Measurements from ENCODE around the gene MT1B.
A peak's percentile ranks its signal among the peaks of the same experiment; 100 is the strongest.
"Not testable (repeated sequence)": the region's sequence is repeated elsewhere in the genome, so short reads cannot be mapped to it uniquely, and the experiment has no call there.

MT1B gene

GRCh38 chr16:56639045-56639444 is 12.6 kb upstream of the MT1B start:
- no peak for DNase-seq

DNA sequence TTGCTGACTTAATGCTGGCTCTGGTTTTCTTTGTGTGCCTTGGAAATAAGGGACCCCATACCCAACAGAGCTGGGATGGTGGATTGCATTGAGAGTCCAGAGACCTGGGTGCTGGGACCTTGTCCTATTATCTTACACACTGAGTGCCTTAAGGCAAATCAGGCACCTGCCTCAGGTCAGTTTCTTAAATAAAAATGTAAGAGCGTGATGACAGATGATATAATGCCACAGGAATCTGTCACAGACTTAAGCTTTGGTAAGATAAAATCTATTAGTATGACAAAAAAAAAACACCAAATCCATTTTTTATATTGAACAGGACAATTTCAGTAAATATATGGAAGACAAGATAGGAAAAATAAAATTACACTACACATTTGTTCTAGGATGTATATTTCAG is 11.6 kb upstream of the MT1B start:
- no peak for DNase-seq

GRCh38 chr16:56641166-56641565 is 10.5 kb upstream of the MT1B start:
- no peak for DNase-seq

- peak; percentile 18 to 35 for DNase-seq
Observed at GRCh38 chr16:56643080-56643778, 8.5 kb upstream of the MT1B start.

DNA sequence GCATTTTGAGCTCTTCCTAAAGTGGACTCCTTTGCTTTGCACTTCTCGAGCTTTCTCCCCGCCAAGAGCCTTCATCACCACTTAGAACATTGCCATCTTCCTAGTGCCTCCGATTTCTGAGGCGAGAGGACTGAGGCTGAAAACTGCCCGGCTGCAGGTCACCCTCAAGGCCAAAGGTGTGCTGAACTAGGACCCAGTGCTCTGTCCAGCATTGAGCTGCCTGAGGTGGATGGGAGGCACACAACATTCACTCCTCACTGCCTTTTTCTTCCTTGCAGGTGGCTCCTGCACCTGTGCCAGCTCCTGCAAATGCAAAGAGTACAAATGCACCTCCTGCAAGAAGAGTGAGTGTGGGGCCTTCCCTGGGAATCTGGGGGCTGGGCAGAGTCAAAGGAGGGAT is 7.9 kb upstream of the MT1B start:
- no peak for DNase-seq

GRCh38 chr16:56645311-56645710 is 6.4 kb upstream of the MT1B start:
- no peak for DNase-seq

GRCh38 chr16:56645838-56646237 is 5.8 kb upstream of the MT1B start:
- no peak for DNase-seq

- no peak for DNase-seq
Observed at GRCh38 chr16:56647641-56648431, 3.9 kb upstream of the MT1B start.

DNA sequence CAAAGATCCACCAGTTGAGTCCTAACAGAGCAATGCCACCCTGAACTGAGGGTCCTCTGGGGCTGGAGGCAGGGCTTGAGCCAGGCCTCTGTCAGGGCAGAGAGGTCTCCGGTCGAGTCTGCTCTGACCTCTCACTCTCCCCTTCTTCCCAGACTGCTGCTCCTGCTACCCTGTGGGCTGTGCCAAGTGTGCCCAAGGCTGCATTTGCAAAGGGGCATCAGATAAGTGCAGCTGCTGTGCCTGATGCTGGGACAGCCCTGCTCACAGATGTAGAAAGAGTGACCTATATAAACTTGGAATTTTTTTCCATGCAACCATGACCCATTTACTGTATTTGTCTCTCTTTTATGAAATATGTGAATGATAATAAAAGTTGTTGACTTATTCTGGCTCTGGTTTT is 2.4 kb upstream of the MT1B start:
- DNase-seq = no peak

DNA sequence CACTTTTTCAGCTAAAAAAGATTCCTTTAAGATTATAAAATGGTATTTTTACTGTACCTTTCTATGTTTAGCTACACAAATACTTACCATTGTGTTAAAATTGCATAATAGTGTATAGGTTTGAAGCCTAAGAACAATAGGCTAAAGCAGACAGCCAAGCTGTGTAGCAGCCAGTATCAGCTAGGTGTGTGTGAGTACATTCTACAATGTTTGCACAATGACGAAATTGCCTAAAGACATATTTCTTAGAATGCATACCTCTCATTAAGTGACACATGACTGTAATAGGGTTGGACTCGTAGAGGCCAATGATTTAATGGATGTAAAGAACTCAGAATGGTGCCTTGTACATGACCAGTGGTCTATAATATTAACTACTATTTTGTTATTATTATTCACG is 1.9 kb upstream of the MT1B start:
- no peak for DNase-seq

- no peak for DNase-seq
Observed at GRCh38 chr16:56652600-56652999, 914 bp downstream of the MT1B start.

- DNase-seq = no peak
Observed at GRCh38 chr16:56653218-56653617, 1.5 kb downstream of the MT1B start.

DNA sequence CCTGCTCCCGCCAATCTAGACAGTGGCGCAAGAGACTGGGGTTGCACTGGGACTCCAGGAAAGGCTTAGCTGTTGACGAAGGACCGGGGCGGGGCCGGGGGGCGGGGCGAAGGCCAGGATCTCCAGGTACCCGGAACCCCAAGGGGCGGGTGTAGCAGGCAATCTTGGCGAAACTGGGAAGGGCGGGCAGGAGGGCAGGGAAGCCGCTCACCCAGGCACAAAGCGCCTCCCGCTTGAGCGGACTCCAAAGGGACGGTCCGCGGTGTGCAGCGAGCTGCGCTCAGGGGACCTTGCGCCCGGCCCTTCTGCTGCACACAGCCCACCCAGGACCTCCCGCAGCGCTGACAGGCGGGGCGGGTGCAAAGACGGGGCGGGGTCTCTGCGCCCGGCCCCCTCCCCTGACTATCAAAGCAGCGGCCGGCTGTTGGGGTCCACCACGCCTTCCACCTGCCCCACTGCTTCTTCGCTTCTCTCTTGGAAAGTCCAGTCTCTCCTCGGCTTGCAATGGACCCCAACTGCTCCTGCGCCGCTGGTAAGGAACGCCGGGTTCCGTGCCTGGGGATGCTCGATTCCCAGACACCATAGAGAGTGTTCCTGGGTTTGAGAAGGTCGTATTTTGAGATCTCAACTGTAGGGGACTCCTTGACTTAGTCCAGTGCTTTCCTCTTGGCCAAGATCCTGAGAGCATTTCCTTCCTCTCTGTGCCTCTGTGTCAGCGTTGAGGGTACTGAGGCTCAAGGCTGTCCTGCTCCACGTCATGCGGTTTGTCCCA is 6.1 kb downstream of the MT1B start, which contains the start of gene MT1F:
Gene MT1F, plus strand, starts transcription at position 405 of the 772 bp plus-strand sequence. Its CDS starts 100 bp downstream, at position 505.
- DNase-seq = peak; percentile 38 to 72

GRCh38 chr16:56658327-56658875 is 6.7 kb downstream of the MT1B start:
- no peak for DNase-seq

DNA sequence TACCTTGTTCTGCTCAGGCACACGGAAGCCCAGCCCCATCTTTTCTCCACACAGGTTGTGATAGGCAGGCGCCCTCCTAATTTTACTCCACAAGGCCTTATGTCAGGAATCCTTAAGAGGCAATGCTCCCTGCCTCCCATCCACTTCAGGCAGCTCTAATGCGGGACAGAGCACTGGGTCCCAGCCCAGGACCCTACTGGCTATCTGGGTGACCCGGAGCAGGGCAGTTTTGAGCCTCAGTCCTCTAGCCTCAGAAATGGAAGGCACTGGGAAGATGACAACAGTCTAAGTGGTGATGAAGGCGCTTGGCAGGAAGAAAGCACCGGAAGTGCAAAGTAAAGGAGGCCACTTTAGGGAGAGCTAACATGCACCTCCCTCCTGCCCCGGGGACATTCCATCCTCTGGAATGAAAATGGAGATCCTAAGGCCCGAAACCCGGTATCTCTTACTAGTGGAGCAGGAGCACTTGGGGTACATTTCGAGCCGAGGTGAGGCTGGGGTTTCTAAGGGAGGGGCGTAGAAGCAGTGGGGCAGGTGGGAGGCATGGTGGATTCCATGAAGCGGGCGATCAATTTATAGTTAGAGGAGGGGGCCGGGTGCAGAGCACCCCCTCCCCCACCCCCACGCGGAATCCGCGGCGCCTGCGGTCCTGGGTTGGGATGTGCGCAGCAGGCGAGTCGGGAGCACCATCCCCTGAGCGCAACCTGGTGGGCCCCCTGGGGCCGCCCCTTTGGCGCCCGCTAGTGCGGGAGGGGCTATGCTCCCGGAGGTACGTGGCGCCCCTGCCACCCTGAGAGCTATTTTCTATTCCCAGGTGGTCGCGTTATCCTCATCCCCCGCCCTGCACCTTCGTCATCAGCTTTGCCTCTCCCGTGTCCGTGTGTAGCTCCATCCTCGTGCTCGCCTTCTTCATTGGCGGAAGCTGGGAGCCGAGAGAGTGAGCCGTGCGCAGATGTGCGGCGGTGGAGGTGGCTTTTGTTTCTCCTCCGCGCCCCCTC is 11.0 kb downstream of the MT1B start:
- peak in 1 of 2 experiments; percentile 8 for DNase-seq

DNA sequence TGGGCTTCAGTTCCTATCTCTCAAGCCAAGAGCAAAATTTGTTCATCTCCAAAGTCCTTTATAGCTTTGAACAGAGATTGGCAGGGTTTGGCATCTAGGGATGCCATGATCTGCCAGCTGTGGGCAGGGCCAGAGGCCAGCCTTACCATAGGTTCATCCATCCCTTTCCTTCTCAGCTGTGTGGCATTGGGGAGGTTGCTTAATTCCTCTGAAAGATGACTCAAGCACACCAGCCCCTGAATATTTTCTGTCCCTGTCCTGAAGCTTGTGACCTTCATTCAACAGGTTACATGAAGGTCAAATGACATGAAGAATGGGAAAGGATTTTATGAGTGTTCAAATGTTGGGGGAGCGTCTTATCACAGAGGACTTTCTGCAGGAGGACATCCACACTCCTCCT is 12.8 kb downstream of the MT1B start:
- DNase-seq = no peak

DNA sequence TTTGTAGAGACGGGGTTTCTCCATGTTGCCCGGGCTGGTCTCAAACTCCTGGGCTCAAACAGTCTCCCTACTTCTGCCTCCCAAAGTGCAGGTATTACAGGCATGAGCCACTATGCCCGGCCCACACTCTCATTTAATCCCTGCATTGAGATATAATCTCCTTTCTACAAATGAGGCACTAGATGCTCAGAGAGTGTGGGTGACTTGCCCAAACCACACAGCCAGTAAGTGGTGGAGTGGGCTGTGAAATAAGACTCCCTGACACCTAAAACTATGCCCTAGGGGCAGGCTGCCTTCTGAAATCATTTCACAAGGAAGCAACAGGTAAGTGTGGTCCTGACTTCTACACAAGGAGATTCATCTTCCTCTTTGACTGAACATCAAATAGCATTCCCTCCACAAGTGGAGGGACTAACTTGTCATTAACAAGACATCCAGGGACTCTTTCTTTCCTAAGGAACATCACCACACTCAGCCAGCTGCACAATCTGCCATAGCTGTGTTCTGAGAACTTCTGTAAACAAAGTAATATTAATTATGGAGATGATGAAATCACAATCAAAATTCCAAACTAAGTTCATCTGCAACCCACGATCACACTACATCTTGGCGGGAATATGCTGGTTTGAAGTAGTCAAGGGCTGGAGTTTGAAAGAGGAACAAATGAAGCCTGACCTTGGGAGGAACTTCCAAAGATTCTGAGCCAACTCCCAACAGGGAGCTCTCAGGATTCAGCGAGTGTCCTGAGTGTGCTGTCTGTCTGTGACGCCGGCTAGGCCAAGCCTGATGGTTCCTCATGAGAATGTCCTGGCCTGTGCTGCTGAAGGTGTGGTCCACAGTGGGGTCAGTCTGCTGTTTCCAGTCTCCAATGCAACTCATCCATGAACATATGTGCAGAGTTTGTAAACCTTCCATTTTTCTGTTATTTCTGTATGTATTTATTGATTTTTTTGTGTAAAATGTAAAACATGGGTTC is 13.9 kb downstream of the MT1B start:
- DNase-seq = not testable (repeated sequence)

- no peak for DNase-seq
Observed at GRCh38 chr16:56667581-56668571, 16.2 kb downstream of the MT1B start, which contains the start of gene MT1G. Gene MT1G (minus strand): TSS chr16:56668065. CDS start chr16:56667993, 72 bp downstream.

Data from NCI-H1930 (cell line).